GM20000 (cell line): ENCODE measurements around the gene EIF2AK3.

Experiments
- DNase-seq: peaks from one replicate; pipeline ENCODE4 v3.0.0; 2012; ENCODE audit warnings: low spot score
- CTCF ChIP-seq: IDR thresholded peaks from 2 replicates; pipeline ENCODE4 v1.5.1; 2012; ENCODE audit warnings: mild to moderate bottlenecking, control low read depth; ENCODE audit errors: extremely low read depth, missing control alignments

The EIF2AK3 gene

DNA sequence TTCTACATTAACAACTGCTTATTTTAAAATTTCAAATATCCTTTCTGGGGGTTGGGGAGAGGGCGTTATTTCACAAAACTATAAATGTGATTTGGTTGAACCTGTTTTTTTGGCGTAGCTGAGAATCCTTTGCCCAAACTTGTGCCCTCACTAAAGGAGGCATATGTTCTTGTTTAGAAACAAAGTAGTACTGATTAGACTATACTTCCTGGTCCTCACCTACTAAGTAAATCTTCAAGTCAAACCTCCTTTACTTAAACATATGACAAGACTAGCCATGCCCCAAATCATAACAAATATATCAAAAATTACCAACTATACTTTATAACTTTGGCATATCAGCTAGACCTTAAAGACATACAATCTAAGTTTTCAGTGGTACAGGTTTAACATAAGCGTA lies 5.8 kb downstream of the EIF2AK3 start:
- no peak for DNase-seq
- no peak for TF ChIP-seq CTCF

- no peak for DNase-seq
- no peak for TF ChIP-seq CTCF
Observed at GRCh38 chr2:88620015-88620414, 7.2 kb downstream of the EIF2AK3 start.

- DNase-seq: peak; percentile 22
- no peak for TF ChIP-seq CTCF
Observed at GRCh38 chr2:88615822-88616221, 11.4 kb downstream of the EIF2AK3 start.

DNA sequence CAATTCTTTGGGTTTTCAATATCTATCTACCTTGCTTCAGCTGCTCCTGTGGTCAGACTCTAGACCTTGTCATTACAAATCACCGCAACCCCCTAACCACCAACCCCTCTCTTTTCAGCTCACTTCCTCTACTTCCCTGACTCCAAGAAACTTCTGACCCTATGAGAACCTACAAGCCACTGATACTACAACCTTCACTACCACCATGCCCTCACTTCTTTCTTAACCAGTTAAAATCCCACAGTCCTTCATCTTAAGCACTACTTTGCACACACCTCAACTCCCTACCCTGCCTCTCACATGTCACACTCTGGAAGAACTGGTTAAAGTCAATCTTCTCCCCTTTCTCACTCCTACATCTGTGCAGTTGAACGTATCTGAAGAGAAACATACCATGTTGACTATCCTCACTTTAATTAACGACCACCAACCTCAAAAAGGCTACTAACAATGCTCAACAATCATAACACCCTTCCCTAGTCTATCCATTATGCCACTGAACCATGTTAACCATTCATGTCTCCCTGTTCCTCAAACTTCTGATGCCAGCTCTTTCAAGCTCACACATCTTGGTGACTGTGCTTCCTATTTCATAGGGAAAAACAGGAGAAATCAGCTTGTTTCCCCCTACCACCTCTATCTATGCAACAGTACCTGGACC lies 12.6 kb downstream of the EIF2AK3 start:
- TF ChIP-seq CTCF: no peak
- DNase-seq: peak; percentile 21

- no peak for DNase-seq
- TF ChIP-seq CTCF: no peak
Observed at GRCh38 chr2:88613921-88614320, 13.3 kb downstream of the EIF2AK3 start.

DNA sequence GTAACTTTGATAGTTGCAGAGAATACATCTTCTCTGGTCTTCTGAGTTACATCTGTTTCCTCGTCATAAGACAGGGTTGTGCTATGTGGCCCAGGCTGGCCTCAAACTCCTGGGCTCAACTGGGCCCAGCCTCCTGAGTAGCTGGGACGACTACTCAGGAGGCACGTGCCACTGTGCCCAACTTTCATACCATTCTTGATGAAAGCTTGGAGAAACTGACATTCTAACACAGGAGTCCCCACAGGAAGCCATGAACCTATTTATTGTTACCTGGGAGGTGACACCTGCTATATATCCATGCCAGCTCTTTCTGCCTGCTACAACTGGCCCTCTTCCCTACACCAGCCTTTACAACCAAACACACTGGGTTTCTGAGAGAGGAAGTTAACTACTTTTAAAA lies 19.1 kb downstream of the EIF2AK3 start:
- no peak for DNase-seq
- no peak for TF ChIP-seq CTCF

- no peak for TF ChIP-seq CTCF
- DNase-seq: no peak
Observed at GRCh38 chr2:88607416-88607815, 19.8 kb downstream of the EIF2AK3 start.
